ENCODE results near the gene PRKAA1. TPM values are rescaled to one million over a fixed set of nuclear protein-coding genes. Genes with fewer than 3 reads are reported as not detected.
"Not testable (repeated sequence)": the region's sequence is repeated elsewhere in the genome, so short reads cannot be mapped to it uniquely, and the experiment has no call there.

PRKAA1 gene
- total and polyA plus RNA-seq, 9 donors, result 22.9 to 77.1 (median 58.1) TPM

- intact Hi-C loops (cut with DNase I), result no loop called here
- no peak overlapping the region for H3K4me3 ChIP-seq
- no peaks in the 10 kb centered on the region for H3K9me3 ChIP-seq
- DNase-seq, result no peak
- no peaks in the 10 kb centered on the region for H3K36me3 ChIP-seq
- no peaks in the 10 kb centered on the region for H3K4me1 ChIP-seq (ENCODE audit: insufficient read depth)
- TF ChIP-seq POLR2A (IDR thresholded peaks at IDR 0.05), result no peak
- TF ChIP-seq CTCF (IDR thresholded peaks at IDR 0.05), result no peak
- no peak for TF ChIP-seq EP300 (IDR thresholded peaks at IDR 0.05)
- H3K27me3 ChIP-seq, result no peaks in the 10 kb centered on the region
- 86 to 89% (median 88%) methylated on average over 5 of the region's 5 CpGs for WGBS, 3 donors
- no peak overlapping the region for H3K27ac ChIP-seq
Observed at GRCh38 chr5:40826489-40827187, 28.5 kb upstream of the PRKAA1 start.

DNA sequence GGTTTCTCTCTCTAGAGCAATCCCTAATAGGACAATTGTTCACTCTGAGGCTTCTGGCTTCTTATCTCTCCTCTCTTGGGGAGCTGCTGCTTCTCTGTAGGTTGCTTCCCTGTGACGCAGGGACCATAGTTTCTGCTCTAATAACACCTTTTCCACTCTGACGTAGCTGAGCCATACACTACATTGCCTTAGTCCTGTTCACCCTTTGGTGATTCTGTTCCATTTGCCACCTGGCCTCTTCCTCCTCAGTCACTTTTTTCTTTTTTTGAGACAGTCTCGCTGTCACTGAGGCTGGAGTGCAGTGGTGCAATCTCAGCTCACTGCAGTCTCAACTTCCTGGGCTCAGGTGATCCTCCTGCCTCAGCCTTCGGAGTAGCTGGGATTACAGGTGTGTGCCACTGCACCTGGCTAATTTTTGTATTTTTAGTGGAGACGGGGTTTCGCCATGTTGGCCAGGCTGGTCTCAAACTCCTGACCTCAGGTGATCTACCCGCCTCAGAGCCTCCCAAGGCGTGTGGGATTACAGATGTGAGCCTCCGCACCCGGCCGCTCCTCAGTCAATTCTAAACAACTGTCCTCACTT lies 27.4 kb upstream of the PRKAA1 start:
- H3K36me3 ChIP-seq; intact Hi-C loops (cut with DNase I); H3K27ac ChIP-seq; DNase-seq; H3K4me1 ChIP-seq (ENCODE audit: insufficient read depth); H3K27me3 ChIP-seq; H3K4me3 ChIP-seq; H3K9me3 ChIP-seq: not testable (repeated sequence)
- WGBS, 3 donors, result 87 to 92% (median 88%) methylated on average over 11 of the region's 11 CpGs

GRCh38 chr5:40823459-40823858 lies 25.3 kb upstream of the PRKAA1 start:
- no peaks in the 10 kb centered on the region for H3K36me3 ChIP-seq
- H3K4me1 ChIP-seq (ENCODE audit: insufficient read depth), result no peaks in the 10 kb centered on the region
- no peak for DNase-seq
- TF ChIP-seq CTCF (IDR thresholded peaks at IDR 0.05), result no peak
- TF ChIP-seq POLR2A (IDR thresholded peaks at IDR 0.05), result no peak
- no peak for TF ChIP-seq EP300 (IDR thresholded peaks at IDR 0.05)
- 5 to 30% (median 8%) methylated on average over 1 of the region's 1 CpG for WGBS, 3 donors
- no peaks in the 10 kb centered on the region for H3K27me3 ChIP-seq
- H3K9me3 ChIP-seq, result no peaks in the 10 kb centered on the region
- H3K27ac ChIP-seq, result no peak overlapping the region
- intact Hi-C loops (cut with DNase I), result no loop called here
- no peak overlapping the region for H3K4me3 ChIP-seq

- no peaks in the 10 kb centered on the region for H3K4me1 ChIP-seq (ENCODE audit: insufficient read depth)
- no peaks in the 10 kb centered on the region for H3K27me3 ChIP-seq
- WGBS, 3 donors, result 86 to 95% (median 93%) methylated on average over 2 of the region's 2 CpGs
- TF ChIP-seq CTCF (IDR thresholded peaks at IDR 0.05) (no peak), POLR2A (IDR thresholded peaks at IDR 0.05) (no peak), EP300 (IDR thresholded peaks at IDR 0.05) (no peak)
- no peaks in the 10 kb centered on the region for H3K36me3 ChIP-seq
- no peak overlapping the region for H3K27ac ChIP-seq
- H3K4me3 ChIP-seq, result no peak overlapping the region
- intact Hi-C loops (cut with DNase I), result no loop called here
- no peak for DNase-seq
- H3K9me3 ChIP-seq, result no peaks in the 10 kb centered on the region
Observed at GRCh38 chr5:40813698-40814281, 15.6 kb upstream of the PRKAA1 start.

GRCh38 chr5:40812125-40812524 lies 14.0 kb upstream of the PRKAA1 start:
- Histone ChIP-seq H3K4me1 (ENCODE audit: insufficient read depth) (no peaks in the 10 kb centered on the region), H3K27ac (no peak overlapping the region), H3K9me3 (no peaks in the 10 kb centered on the region), H3K27me3 (no peaks in the 10 kb centered on the region), H3K36me3 (no peaks in the 10 kb centered on the region), H3K4me3 (no peak overlapping the region)
- no peak for TF ChIP-seq CTCF (IDR thresholded peaks at IDR 0.05)
- no peak for TF ChIP-seq EP300 (IDR thresholded peaks at IDR 0.05)
- TF ChIP-seq POLR2A (IDR thresholded peaks at IDR 0.05), result no peak
- DNase-seq, result no peak
- intact Hi-C loops (cut with DNase I), result no loop called here
- WGBS, 3 donors, result 2 to 53% (median 28%) methylated on average over 1 of the region's 1 CpG
